GM21367 (cell line): Measurements from ENCODE around the gene CIAPIN1.
A peak's percentile ranks its signal among the peaks of the same experiment; 100 is the strongest.
"Not testable (repeated sequence)": the region's sequence is repeated elsewhere in the genome, so short reads cannot be mapped to it uniquely, and the experiment has no call there.

ENCODE experiments used
- ATAC-seq: cut with Tn5 transposase; IDR thresholded peaks from one replicate; pipeline ENCODE4 v1.9.1; 2021; ENCODE audit not compliant: unreplicated experiment

The CIAPIN1 gene

GRCh38 chr16:57444711-57445110 lies 2.5 kb downstream of the CIAPIN1 start:
- ATAC-seq = no peak

GRCh38 chr16:57440551-57440950 lies 6.6 kb downstream of the CIAPIN1 start:
- ATAC-seq = not testable (repeated sequence)

- not testable (repeated sequence) for ATAC-seq
These were observed 7.2 kb downstream of the CIAPIN1 start for GRCh38 chr16:57439947-57440346.

GRCh38 chr16:57435838-57436237 lies 11.3 kb downstream of the CIAPIN1 start:
- ATAC-seq = no peak

GRCh38 chr16:57434003-57434402 lies 13.2 kb downstream of the CIAPIN1 start:
- ATAC-seq = no peak

- ATAC-seq = no peak
These were observed 14.2 kb downstream of the CIAPIN1 start for GRCh38 chr16:57432989-57433388.

- ATAC-seq = no peak
These were observed 14.7 kb downstream of the CIAPIN1 start for GRCh38 chr16:57432505-57432904.

- no peak for ATAC-seq
These were observed 16.2 kb downstream of the CIAPIN1 start for GRCh38 chr16:57430955-57431354.

- no peak for ATAC-seq
These were observed 19.4 kb downstream of the CIAPIN1 start for GRCh38 chr16:57427824-57428223.

- ATAC-seq = no peak
These were observed 19.9 kb downstream of the CIAPIN1 start for GRCh38 chr16:57427307-57427706.

GRCh38 chr16:57426356-57426755 lies 20.8 kb downstream of the CIAPIN1 start:
- no peak for ATAC-seq

GRCh38 chr16:57424583-57424982 lies 22.6 kb downstream of the CIAPIN1 start:
- no peak for ATAC-seq

- no peak for ATAC-seq
These were observed 24.0 kb downstream of the CIAPIN1 start for GRCh38 chr16:57423152-57423551.

GRCh38 chr16:57422026-57422944 lies 24.9 kb downstream of the CIAPIN1 start:
- no peak for ATAC-seq

GRCh38 chr16:57419506-57419905 lies 27.7 kb downstream of the CIAPIN1 start:
- ATAC-seq = no peak

- no peak for ATAC-seq
These were observed 31.1 kb downstream of the CIAPIN1 start for GRCh38 chr16:57416084-57416483.

- no peak for ATAC-seq
These were observed 33.5 kb downstream of the CIAPIN1 start for GRCh38 chr16:57413733-57414132.

GRCh38 chr16:57413301-57413730 lies 33.9 kb downstream of the CIAPIN1 start:
- peak; percentile 77 for ATAC-seq

GRCh38 chr16:57412584-57412983 lies 34.6 kb downstream of the CIAPIN1 start:
- ATAC-seq = no peak

GRCh38 chr16:57411362-57411976 lies 35.7 kb downstream of the CIAPIN1 start:
- ATAC-seq = no peak

- no peak for ATAC-seq
These were observed 37.2 kb downstream of the CIAPIN1 start for GRCh38 chr16:57409870-57410587.

- no peak for ATAC-seq
These were observed 38.1 kb downstream of the CIAPIN1 start for GRCh38 chr16:57409065-57409464.
